Heart left ventricle (tissue), 13 donors: Measurements from ENCODE around the gene BTBD3.

Experiments
- CTCF ChIP-seq, 12 donors: fragments of 200-600 bp; sonication (generic) in 4 of 12; IDR thresholded peaks; one replicate each; pipeline versions ENCODE4 v1.5.0 to v1.8.0; 2018 to 2022; ENCODE audit warnings: antibody characterized with exemption in 12 of 12, mild to moderate bottlenecking in 5 of 12
- POLR2A ChIP-seq, 2 donors: fragments of 450-650 bp; IDR thresholded peaks; one replicate each; pipeline ENCODE4 v1.6.1; 2017; ENCODE audit warnings: antibody characterized with exemption in 2 of 2, mild to moderate bottlenecking in 2 of 2, moderate library complexity in 2 of 2
- donor health status: ischemic (EF 13 %, LVEDD 7.1; RV severe dilation, severe dysfunction).
- donor health status: DM: no; HTN: yes; CAD: no.
- donor health status: DM: no; HTN: no; CAD: no.
- donor health status: ischemic (EF 25% LVEDD 6.9; RV normal size, moderate dysfunction).
- donor health status: ischemic (EF 25% LVEDD 5.7; RV mildly dilated, moderate dysfunction).
- donor health status: ischemic (EF 35%, LVEDD 5.7; RV mildly dilated, moderate dysfunction).
- donor health status: nonischemic (EF 11% LVEDD 7.7; RV severe dilation, severe dysfunction).
- donor health status: DM: yes; HTN: yes; CAD: no.
- donor health status: PGD.
- donor health status: ischemic (EF 29% LVEDD 5.4; RV normal size, mild dysfunction).
- donor health status: nonischemic (EF 23%, LVEDD 6.1; RV moderate dilation, normal function).

- no peak for TF ChIP-seq CTCF (IDR thresholded peaks at IDR 0.05)
- no peak for TF ChIP-seq POLR2A (IDR thresholded peaks at IDR 0.05)
Observed at GRCh38 chr20:11965602-11966001, 47.9 kb downstream of the BTBD3 start.
